Stimulated activated CD8-positive, alpha-beta memory T cell treated with anti-CD3 and anti-CD28 coated beads, Interleukin-7, amount 100 ng/mL, for 1 hour (primary cell): ENCODE results near the gene INPP1.
A peak's percentile ranks its signal among the peaks of the same experiment; 100 is the strongest.

Experiments
- DNase-seq, 2 donors: peaks; one replicate each; pipeline ENCODE4 v3.0.0-alpha.2; 2020; ENCODE audit warnings: low read depth in 2 of 2

Gene INPP1

GRCh38 chr2:190362894-190363293, 19.5 kb downstream of the INPP1 start:
- no peak for DNase-seq

- no peak for DNase-seq
These were observed 22.3 kb downstream of the INPP1 start for GRCh38 chr2:190365499-190366204.

GRCh38 chr2:190366248-190366753, 22.9 kb downstream of the INPP1 start:
- DNase-seq: no peak

GRCh38 chr2:190367091-190367490, 23.7 kb downstream of the INPP1 start:
- no peak for DNase-seq

- no peak for DNase-seq
These were observed 26.2 kb downstream of the INPP1 start for GRCh38 chr2:190369635-190370034.

- DNase-seq: no peak
These were observed 32.7 kb downstream of the INPP1 start for GRCh38 chr2:190376083-190376482.

- no peak for DNase-seq
These were observed 33.3 kb downstream of the INPP1 start for GRCh38 chr2:190376591-190377245.

- DNase-seq: no peak
These were observed 35.5 kb downstream of the INPP1 start for GRCh38 chr2:190378880-190379237.

- no peak for DNase-seq
These were observed 36.0 kb downstream of the INPP1 start for GRCh38 chr2:190379249-190379964.

- DNase-seq: no peak
These were observed 37.6 kb downstream of the INPP1 start for GRCh38 chr2:190380962-190381412.

GRCh38 chr2:190382851-190383250, 39.5 kb downstream of the INPP1 start:
- DNase-seq: no peak

- DNase-seq: no peak
These were observed 44.0 kb downstream of the INPP1 start for GRCh38 chr2:190387422-190387821.

GRCh38 chr2:190396271-190396670, 52.9 kb downstream of the INPP1 start:
- no peak for DNase-seq

GRCh38 chr2:190402986-190403603, 59.7 kb downstream of the INPP1 start:
- DNase-seq: no peak

GRCh38 chr2:190404487-190404886, 61.1 kb downstream of the INPP1 start:
- DNase-seq: no peak

GRCh38 chr2:190405070-190405469, 61.7 kb downstream of the INPP1 start:
- DNase-seq: no peak

- DNase-seq: no peak
These were observed 62.6 kb downstream of the INPP1 start for GRCh38 chr2:190405995-190406394.

- DNase-seq: no peak
These were observed 63.4 kb downstream of the INPP1 start for GRCh38 chr2:190406805-190407204.

GRCh38 chr2:190407246-190407661, 63.9 kb downstream of the INPP1 start:
- peak in 1 of 2 donors; percentile 5 for DNase-seq

- peak; percentile 30 to 35 for DNase-seq
These were observed 64.5 kb downstream of the INPP1 start, which contains the start of gene MFSD6 for GRCh38 chr2:190407662-190408537. TSS of gene MFSD6 (plus strand) at chr2:190408355. CDS start at chr2:190436030, 27,675 bp downstream.
